Subcutaneous abdominal adipose tissue (tissue), 5 donors: ENCODE data around the gene SUCO.

Experiments
- H3K27ac ChIP-seq: one replicate; pipeline ENCODE4 v1.7.0; 2013; ENCODE audit warnings: low read depth, mild to moderate bottlenecking, inconsistent platforms, low read length, moderate library complexity
- H3K27me3 ChIP-seq, 5 donors: one replicate each; pipeline ENCODE4 v1.7.0; 2013; ENCODE audit warnings: low read length in 5 of 5, inconsistent platforms in 1 of 5; ENCODE audit not compliant: control insufficient read depth in 5 of 5, insufficient read depth in 4 of 5
- H3K36me3 ChIP-seq, 5 donors: one replicate each; pipeline ENCODE4 v1.7.0; 2013; ENCODE audit warnings: low read length in 5 of 5; ENCODE audit not compliant: control insufficient read depth in 5 of 5, insufficient read depth in 5 of 5
- H3K4me1 ChIP-seq, 5 donors: one replicate each; pipeline ENCODE4 v1.7.0; 2013; ENCODE audit warnings: low read length in 5 of 5, mild to moderate bottlenecking in 3 of 5, moderate library complexity in 1 of 5; ENCODE audit not compliant: control insufficient read depth in 5 of 5, insufficient read depth in 5 of 5
- H3K4me3 ChIP-seq, 5 donors: one replicate each; pipeline ENCODE4 v1.7.0; 2013; ENCODE audit warnings: low read length in 5 of 5, low read depth in 1 of 5
- H3K9ac ChIP-seq, 5 donors: one replicate each; pipeline ENCODE4 v1.7.0; 2013; ENCODE audit warnings: low read length in 5 of 5, mild to moderate bottlenecking in 4 of 5, moderate library complexity in 3 of 5
- H3K9me3 ChIP-seq, 5 donors: one replicate each; pipeline ENCODE4 v1.7.0; 2013; ENCODE audit warnings: low read length in 5 of 5; ENCODE audit not compliant: control insufficient read depth in 5 of 5
- donor health status: healthy.
- donor health status: healthy.
- donor health status: healthy.
- donor health status: healthy.
- donor health status: healthy.

The SUCO gene

GRCh38 chr1:172602706-172603105 lies 69.8 kb downstream of the SUCO start:
- no peak overlapping the region for H3K27ac ChIP-seq
- peaks cover 10 to 31% (median 25%) of the 10 kb centered on the region in 5 donors for H3K36me3 ChIP-seq
- H3K9me3 ChIP-seq: no peaks in the 10 kb centered on the region
- H3K4me3 ChIP-seq: no peak overlapping the region
- peaks cover 0 to 7% (median 0%) of the 10 kb centered on the region in 5 donors for H3K4me1 ChIP-seq
- H3K9ac ChIP-seq: no peak overlapping the region
- no peaks in the 10 kb centered on the region for H3K27me3 ChIP-seq

GRCh38 chr1:172603816-172604215 lies 70.9 kb downstream of the SUCO start:
- Histone ChIP-seq H3K4me1 (peaks cover 0 to 7% (median 0%) of the 10 kb centered on the region in 5 donors), H3K36me3 (peaks cover 10 to 27% (median 25%) of the 10 kb centered on the region in 5 donors), H3K27ac (no peak overlapping the region), H3K9ac (no peak overlapping the region), H3K4me3 (no peak overlapping the region), H3K9me3 (no peaks in the 10 kb centered on the region), H3K27me3 (no peaks in the 10 kb centered on the region)

- peaks cover 23 to 39% (median 31%) of the 10 kb centered on the region in 5 donors for H3K36me3 ChIP-seq
- H3K4me3 ChIP-seq: no peak overlapping the region
- no peaks in the 10 kb centered on the region for H3K27me3 ChIP-seq
- H3K27ac ChIP-seq: no peak overlapping the region
- peaks cover 0 to 7% (median 0%) of the 10 kb centered on the region in 5 donors for H3K4me1 ChIP-seq
- H3K9ac ChIP-seq: no peak overlapping the region
- H3K9me3 ChIP-seq: no peaks in the 10 kb centered on the region
These were observed 72.7 kb downstream of the SUCO start for GRCh38 chr1:172605641-172606040.

GRCh38 chr1:172607145-172607544 lies 74.2 kb downstream of the SUCO start:
- H3K9ac ChIP-seq: no peak overlapping the region
- H3K27me3 ChIP-seq: no peaks in the 10 kb centered on the region
- peaks cover 0 to 7% (median 0%) of the 10 kb centered on the region in 5 donors for H3K4me1 ChIP-seq
- peaks cover 22 to 38% (median 28%) of the 10 kb centered on the region in 5 donors for H3K36me3 ChIP-seq
- no peak overlapping the region for H3K27ac ChIP-seq
- H3K9me3 ChIP-seq: no peaks in the 10 kb centered on the region
- H3K4me3 ChIP-seq: no peak overlapping the region

- Histone ChIP-seq H3K27ac (no peak overlapping the region), H3K27me3 (no peaks in the 10 kb centered on the region), H3K9ac (no peak overlapping the region), H3K4me3 (no peak overlapping the region), H3K36me3 (peaks cover 15 to 29% (median 22%) of the 10 kb centered on the region in 5 donors), H3K4me1 (peaks cover 0 to 7% (median 0%) of the 10 kb centered on the region in 5 donors), H3K9me3 (no peaks in the 10 kb centered on the region)
These were observed 75.2 kb downstream of the SUCO start for GRCh38 chr1:172608098-172608601.

- H3K4me1 ChIP-seq: peaks cover 0 to 3% (median 0%) of the 10 kb centered on the region in 5 donors
- H3K36me3 ChIP-seq: peaks cover 13 to 29% (median 20%) of the 10 kb centered on the region in 5 donors
- no peaks in the 10 kb centered on the region for H3K9me3 ChIP-seq
- no peak overlapping the region for H3K27ac ChIP-seq
- no peak overlapping the region for H3K4me3 ChIP-seq
- no peaks in the 10 kb centered on the region for H3K27me3 ChIP-seq
- H3K9ac ChIP-seq: no peak overlapping the region
These were observed 76.6 kb downstream of the SUCO start for GRCh38 chr1:172609528-172609927.

GRCh38 chr1:172612478-172612877 lies 79.5 kb downstream of the SUCO start:
- Histone ChIP-seq H3K27ac (no peak overlapping the region), H3K4me3 (no peak overlapping the region), H3K4me1 (no peaks in the 10 kb centered on the region), H3K36me3 (peaks cover 13 to 26% (median 20%) of the 10 kb centered on the region in 5 donors), H3K27me3 (no peaks in the 10 kb centered on the region), H3K9ac (no peak overlapping the region), H3K9me3 (peaks cover 0 to 12% (median 7%) of the 10 kb centered on the region in 5 donors)

GRCh38 chr1:172613294-172613693 lies 80.3 kb downstream of the SUCO start:
- H3K36me3 ChIP-seq: peaks cover 13 to 26% (median 20%) of the 10 kb centered on the region in 5 donors
- no peak overlapping the region for H3K9ac ChIP-seq
- H3K27ac ChIP-seq: no peak overlapping the region
- no peak overlapping the region for H3K4me3 ChIP-seq
- no peaks in the 10 kb centered on the region for H3K27me3 ChIP-seq
- peaks cover 0 to 12% (median 7%) of the 10 kb centered on the region in 5 donors for H3K9me3 ChIP-seq
- H3K4me1 ChIP-seq: no peaks in the 10 kb centered on the region

GRCh38 chr1:172616195-172616594 lies 83.2 kb downstream of the SUCO start:
- H3K36me3 ChIP-seq: peaks cover 0 to 5% (median 0%) of the 10 kb centered on the region in 5 donors
- H3K9me3 ChIP-seq: peaks cover 0 to 20% (median 17%) of the 10 kb centered on the region in 5 donors
- no peak overlapping the region for H3K9ac ChIP-seq
- H3K27me3 ChIP-seq: no peaks in the 10 kb centered on the region
- no peaks in the 10 kb centered on the region for H3K4me1 ChIP-seq
- H3K27ac ChIP-seq: no peak overlapping the region
- H3K4me3 ChIP-seq: no peak overlapping the region

- no peaks in the 10 kb centered on the region for H3K27me3 ChIP-seq
- H3K4me3 ChIP-seq: no peak overlapping the region
- no peak overlapping the region for H3K9ac ChIP-seq
These were observed 83.7 kb downstream of the SUCO start for GRCh38 chr1:172616636-172617035.

More at GRCh38 chr1:172616636-172617035, 83.7 kb downstream of the SUCO start:
- Histone ChIP-seq H3K4me1 (no peaks in the 10 kb centered on the region), H3K9me3 (peaks cover 0 to 20% (median 17%) of the 10 kb centered on the region in 5 donors), H3K27ac (no peak overlapping the region), H3K36me3 (peaks cover 0 to 1% (median 0%) of the 10 kb centered on the region in 5 donors)
